ENCODE results near the gene PRORP.
"Not testable (repeated sequence)": the region's sequence is repeated elsewhere in the genome, so short reads cannot be mapped to it uniquely, and the experiment has no call there.

The PRORP gene

GRCh38 chr14:35083530-35084150 lies 38.7 kb upstream of the PRORP start:
- no peaks in the 10 kb centered on the region for H3K4me1 ChIP-seq (ENCODE audit: low read depth, poor library complexity, severe bottlenecking)
- H3K9ac ChIP-seq: no peak overlapping the region
- H3K4me2 ChIP-seq: no peak overlapping the region
- no peaks in the 10 kb centered on the region for H3K36me3 ChIP-seq (ENCODE audit: insufficient read depth)
- TF ChIP-seq CTCF (conservative IDR thresholded peaks at IDR 0.05; ENCODE audit: low read depth, low read length): no peak
- H2AFZ ChIP-seq (ENCODE audit: low read depth): no peak overlapping the region
- H3K27me3 ChIP-seq (ENCODE audit: insufficient read depth, low read depth): no peaks in the 10 kb centered on the region
- no peak overlapping the region for H3K27ac ChIP-seq
- H3K4me3 ChIP-seq (IDR thresholded peaks at IDR 0.05; ENCODE audit: insufficient read depth, low read depth, low read length): no peak overlapping the region
- no peaks in the 10 kb centered on the region for H3K79me2 ChIP-seq (ENCODE audit: insufficient read depth, low read depth)
- H4K20me1 ChIP-seq (ENCODE audit: insufficient read depth): no peaks in the 10 kb centered on the region

DNA sequence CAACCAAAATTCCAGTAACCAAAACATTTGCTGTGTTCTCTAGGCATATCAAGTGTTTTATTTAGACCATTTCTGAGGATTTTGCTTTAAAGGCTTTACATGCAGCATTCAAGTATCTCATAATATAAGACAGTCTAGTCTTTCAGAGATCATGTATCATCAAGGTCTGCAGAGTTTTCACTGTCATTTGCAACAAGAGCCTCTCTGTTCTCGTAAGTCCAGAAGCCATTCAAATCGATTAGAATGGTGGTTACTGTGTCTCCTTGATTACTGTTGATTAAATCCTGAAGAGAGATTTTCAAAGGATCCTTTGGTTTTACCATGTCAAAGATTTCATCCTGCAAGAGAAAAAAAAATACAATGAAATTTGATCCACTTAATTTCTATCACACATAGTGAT lies 36.9 kb upstream of the PRORP start:
- H3K36me3 ChIP-seq (ENCODE audit: insufficient read depth): no peaks in the 10 kb centered on the region
- no peak for TF ChIP-seq CTCF (conservative IDR thresholded peaks at IDR 0.05; ENCODE audit: low read depth, low read length)

DNA sequence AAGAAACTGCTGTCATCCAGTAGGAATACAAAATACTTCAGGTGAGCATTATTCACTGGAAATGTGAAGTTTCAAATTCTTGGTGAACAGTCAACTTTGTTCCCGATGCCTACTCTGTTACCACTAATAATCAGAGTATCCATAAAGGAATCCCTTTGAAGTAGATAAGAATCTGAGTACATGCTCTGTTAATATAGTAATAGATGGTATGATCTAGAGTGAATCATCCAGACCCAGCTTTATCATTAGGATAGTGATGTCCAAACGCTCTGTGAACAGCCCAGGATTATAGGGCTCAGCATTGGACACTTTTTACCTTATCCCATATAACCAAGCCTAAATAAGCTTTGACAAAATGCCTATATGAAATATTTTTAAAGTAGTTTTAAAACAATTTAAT lies 33.8 kb upstream of the PRORP start:
- Histone ChIP-seq H3K9ac (no peak overlapping the region), H3K4me1 (ENCODE audit: low read depth, poor library complexity, severe bottlenecking) (no peaks in the 10 kb centered on the region), H3K27ac (no peak overlapping the region), H3K79me2 (ENCODE audit: insufficient read depth, low read depth) (no peaks in the 10 kb centered on the region), H3K4me3 (IDR thresholded peaks at IDR 0.05; ENCODE audit: insufficient read depth, low read depth, low read length) (no peak overlapping the region), H3K4me2 (no peak overlapping the region), H4K20me1 (ENCODE audit: insufficient read depth) (no peaks in the 10 kb centered on the region), H3K36me3 (ENCODE audit: insufficient read depth) (no peaks in the 10 kb centered on the region), H2AFZ (ENCODE audit: low read depth) (no peak overlapping the region), H3K27me3 (ENCODE audit: insufficient read depth, low read depth) (no peaks in the 10 kb centered on the region)
- no peak for TF ChIP-seq CTCF (conservative IDR thresholded peaks at IDR 0.05; ENCODE audit: low read depth, low read length)

More for the DNA sequence above, 36.9 kb upstream of the PRORP start:
- Histone ChIP-seq H3K4me3 (IDR thresholded peaks at IDR 0.05; ENCODE audit: insufficient read depth, low read depth, low read length) (no peak overlapping the region), H3K4me1 (ENCODE audit: low read depth, poor library complexity, severe bottlenecking) (no peaks in the 10 kb centered on the region), H2AFZ (ENCODE audit: low read depth) (no peak overlapping the region), H3K27ac (no peak overlapping the region), H3K27me3 (ENCODE audit: insufficient read depth, low read depth) (no peaks in the 10 kb centered on the region), H3K9ac (no peak overlapping the region), H4K20me1 (ENCODE audit: insufficient read depth) (no peaks in the 10 kb centered on the region), H3K4me2 (no peak overlapping the region), H3K79me2 (ENCODE audit: insufficient read depth, low read depth) (no peaks in the 10 kb centered on the region)

DNA sequence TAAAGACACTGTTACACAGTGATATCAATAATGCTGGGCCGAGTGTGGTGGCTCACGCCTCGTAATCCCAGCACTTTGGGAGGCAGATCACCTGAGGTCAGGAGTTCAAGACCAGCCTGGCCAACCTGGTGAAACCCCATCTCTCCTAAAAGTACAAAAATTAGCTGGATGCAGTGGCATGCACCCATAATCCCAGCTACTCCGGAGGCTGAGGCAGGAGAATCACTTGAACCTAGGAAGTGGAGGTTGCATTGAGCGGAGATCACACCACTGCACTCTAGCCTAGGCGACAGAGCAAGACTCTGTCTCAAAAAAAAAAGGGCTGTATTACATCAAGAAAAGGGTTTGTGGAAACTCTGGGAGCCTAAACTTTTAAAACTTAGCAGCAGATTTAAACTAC lies 27.7 kb upstream of the PRORP start:
- not testable (repeated sequence) for H3K4me3 ChIP-seq (IDR thresholded peaks at IDR 0.05; ENCODE audit: insufficient read depth, low read depth, low read length); H3K36me3 ChIP-seq (ENCODE audit: insufficient read depth); H3K9ac ChIP-seq; H3K79me2 ChIP-seq (ENCODE audit: insufficient read depth, low read depth); H3K4me2 ChIP-seq; H4K20me1 ChIP-seq (ENCODE audit: insufficient read depth); H3K4me1 ChIP-seq (ENCODE audit: low read depth, poor library complexity, severe bottlenecking); H3K27ac ChIP-seq; H3K27me3 ChIP-seq (ENCODE audit: insufficient read depth, low read depth); H2AFZ ChIP-seq (ENCODE audit: low read depth)

- no peak overlapping the region for H3K4me3 ChIP-seq (IDR thresholded peaks at IDR 0.05; ENCODE audit: insufficient read depth, low read depth, low read length)
- no peaks in the 10 kb centered on the region for H3K27me3 ChIP-seq (ENCODE audit: insufficient read depth, low read depth)
- no peak overlapping the region for H3K27ac ChIP-seq
- no peak overlapping the region for H2AFZ ChIP-seq (ENCODE audit: low read depth)
- no peaks in the 10 kb centered on the region for H3K79me2 ChIP-seq (ENCODE audit: insufficient read depth, low read depth)
- no peaks in the 10 kb centered on the region for H3K4me1 ChIP-seq (ENCODE audit: low read depth, poor library complexity, severe bottlenecking)
- H4K20me1 ChIP-seq (ENCODE audit: insufficient read depth): no peaks in the 10 kb centered on the region
- no peak overlapping the region for H3K9ac ChIP-seq
- no peak for TF ChIP-seq CTCF (conservative IDR thresholded peaks at IDR 0.05; ENCODE audit: low read depth, low read length)
- no peak overlapping the region for H3K4me2 ChIP-seq
- H3K36me3 ChIP-seq (ENCODE audit: insufficient read depth): peaks cover 5% of the 10 kb centered on the region; the same call in 1 of the 2 replicates
Observed at GRCh38 chr14:35107866-35108265, 14.5 kb upstream of the PRORP start.
